Measurements from ENCODE around the gene RNF114.
A peak's percentile ranks its signal among the peaks of the same experiment; 100 is the strongest.
"Not testable (repeated sequence)": the region's sequence is repeated elsewhere in the genome, so short reads cannot be mapped to it uniquely, and the experiment has no call there.

RNF114 gene

DNA sequence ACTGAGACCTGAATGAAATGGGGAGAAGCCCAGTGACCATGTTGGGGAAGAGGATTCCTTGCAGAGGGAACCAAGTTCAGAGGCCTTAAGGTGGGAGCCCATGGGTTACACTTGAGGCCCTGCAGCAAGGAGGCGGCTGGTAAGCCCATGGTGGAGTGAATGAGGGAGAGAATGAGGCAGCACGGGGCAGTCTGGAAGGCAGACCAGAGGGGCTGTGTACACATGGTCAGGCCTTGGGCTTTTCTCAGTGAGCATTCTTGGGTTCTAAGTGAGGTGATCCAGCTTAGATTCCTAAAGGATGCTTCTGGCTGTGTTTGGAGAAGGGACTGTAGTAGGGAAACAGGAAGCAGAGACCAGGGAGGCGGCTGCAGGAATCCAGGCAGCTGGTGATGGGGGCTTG, 19.0 kb downstream of the RNF114 start:
- Histone ChIP-seq H3K4me3 (ENCODE audit: severe bottlenecking) (no peak overlapping the region), H3K27me3 (ENCODE audit: insufficient read depth, poor library complexity, severe bottlenecking) (no peaks in the 10 kb centered on the region), H3K36me3 (ENCODE audit: low read depth) (peaks cover 66% of the 10 kb centered on the region), H3K27ac (ENCODE audit: poor library complexity, severe bottlenecking) (no peak overlapping the region), H3K9me3 (ENCODE audit: severe bottlenecking) (no peaks in the 10 kb centered on the region), H3K4me1 (ENCODE audit: insufficient read depth, poor library complexity, severe bottlenecking) (peaks cover 11% of the 10 kb centered on the region)
- no peak for DNase-seq (ENCODE audit: low spot score)
- TF ChIP-seq, protein P1, sequence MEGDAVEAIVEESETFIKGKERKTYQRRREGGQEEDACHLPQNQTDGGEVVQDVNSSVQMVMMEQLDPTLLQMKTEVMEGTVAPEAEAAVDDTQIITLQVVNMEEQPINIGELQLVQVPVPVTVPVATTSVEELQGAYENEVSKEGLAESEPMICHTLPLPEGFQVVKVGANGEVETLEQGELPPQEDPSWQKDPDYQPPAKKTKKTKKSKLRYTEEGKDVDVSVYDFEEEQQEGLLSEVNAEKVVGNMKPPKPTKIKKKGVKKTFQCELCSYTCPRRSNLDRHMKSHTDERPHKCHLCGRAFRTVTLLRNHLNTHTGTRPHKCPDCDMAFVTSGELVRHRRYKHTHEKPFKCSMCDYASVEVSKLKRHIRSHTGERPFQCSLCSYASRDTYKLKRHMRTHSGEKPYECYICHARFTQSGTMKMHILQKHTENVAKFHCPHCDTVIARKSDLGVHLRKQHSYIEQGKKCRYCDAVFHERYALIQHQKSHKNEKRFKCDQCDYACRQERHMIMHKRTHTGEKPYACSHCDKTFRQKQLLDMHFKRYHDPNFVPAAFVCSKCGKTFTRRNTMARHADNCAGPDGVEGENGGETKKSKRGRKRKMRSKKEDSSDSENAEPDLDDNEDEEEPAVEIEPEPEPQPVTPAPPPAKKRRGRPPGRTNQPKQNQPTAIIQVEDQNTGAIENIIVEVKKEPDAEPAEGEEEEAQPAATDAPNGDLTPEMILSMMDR (IDR thresholded peaks at IDR 0.05; ENCODE audit: poor library complexity, severe bottlenecking): no peak
- peak; percentile 4; the same call in 1 of the 3 replicates for ATAC-seq (ENCODE audit: low read depth)

DNA sequence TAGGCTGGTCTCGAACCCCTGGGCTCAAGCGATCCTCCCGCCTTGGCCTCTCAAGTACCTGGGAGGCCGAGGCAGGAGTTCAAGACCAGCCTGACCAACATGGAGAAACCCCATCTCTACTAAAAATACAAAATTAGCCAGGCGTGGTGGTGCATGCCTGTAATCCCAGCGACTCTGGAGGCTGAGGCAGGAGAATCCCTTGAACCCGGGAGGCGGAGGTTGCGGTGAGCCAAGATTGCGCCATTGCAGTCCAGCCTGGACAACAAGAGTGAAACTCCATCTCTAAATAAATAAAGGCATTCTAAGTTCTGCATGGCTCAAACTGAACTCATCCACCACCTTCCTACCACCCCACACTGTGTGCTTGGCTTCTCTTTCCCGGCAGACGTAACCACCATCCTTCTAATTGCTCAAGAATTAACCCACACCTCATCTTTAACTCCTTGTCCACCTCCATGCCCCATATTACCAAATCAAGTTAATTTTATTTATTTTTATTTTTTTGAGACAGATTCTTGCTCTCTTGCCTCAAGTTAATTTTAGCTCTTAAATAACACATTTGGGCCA, 19.7 kb downstream of the RNF114 start:
- ATAC-seq (ENCODE audit: low read depth); H3K4me3 ChIP-seq (ENCODE audit: severe bottlenecking); DNase-seq (ENCODE audit: low spot score); H3K4me1 ChIP-seq (ENCODE audit: insufficient read depth, poor library complexity, severe bottlenecking); H3K27ac ChIP-seq (ENCODE audit: poor library complexity, severe bottlenecking); H3K27me3 ChIP-seq (ENCODE audit: insufficient read depth, poor library complexity, severe bottlenecking); H3K9me3 ChIP-seq (ENCODE audit: severe bottlenecking): not testable (repeated sequence)
- peaks cover 60% of the 10 kb centered on the region for H3K36me3 ChIP-seq (ENCODE audit: low read depth)

DNA sequence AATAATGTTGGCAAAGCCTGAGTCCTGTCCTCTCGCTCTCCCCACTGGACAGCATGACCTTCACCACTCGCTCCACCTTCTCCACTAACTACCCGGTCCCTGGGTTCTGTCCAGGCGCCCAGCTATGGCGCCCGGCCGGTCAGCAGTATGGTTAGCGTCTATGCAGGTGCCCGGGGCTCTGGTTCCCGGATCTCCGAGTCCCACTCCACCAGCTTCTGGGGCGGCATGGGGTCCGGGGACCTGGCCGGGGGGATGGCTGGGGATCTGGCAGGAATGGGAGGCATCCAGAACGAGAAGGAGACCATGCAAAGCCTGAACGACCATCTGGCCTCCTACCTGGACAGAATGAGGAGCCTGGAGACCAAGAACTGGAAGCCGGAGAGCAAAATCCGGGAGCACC, 20.5 kb downstream of the RNF114 start:
- ATAC-seq (ENCODE audit: low read depth): no peak
- Histone ChIP-seq H3K27me3 (ENCODE audit: insufficient read depth, poor library complexity, severe bottlenecking) (no peaks in the 10 kb centered on the region), H3K36me3 (ENCODE audit: low read depth) (peaks cover 52% of the 10 kb centered on the region), H3K9me3 (ENCODE audit: severe bottlenecking) (no peaks in the 10 kb centered on the region), H3K27ac (ENCODE audit: poor library complexity, severe bottlenecking) (no peak overlapping the region), H3K4me3 (ENCODE audit: severe bottlenecking) (no peak overlapping the region), H3K4me1 (ENCODE audit: insufficient read depth, poor library complexity, severe bottlenecking) (no peaks in the 10 kb centered on the region)
- no peak for DNase-seq (ENCODE audit: low spot score)
- TF ChIP-seq, protein P1 (IDR thresholded peaks at IDR 0.05; ENCODE audit: poor library complexity, severe bottlenecking): no peak

DNA sequence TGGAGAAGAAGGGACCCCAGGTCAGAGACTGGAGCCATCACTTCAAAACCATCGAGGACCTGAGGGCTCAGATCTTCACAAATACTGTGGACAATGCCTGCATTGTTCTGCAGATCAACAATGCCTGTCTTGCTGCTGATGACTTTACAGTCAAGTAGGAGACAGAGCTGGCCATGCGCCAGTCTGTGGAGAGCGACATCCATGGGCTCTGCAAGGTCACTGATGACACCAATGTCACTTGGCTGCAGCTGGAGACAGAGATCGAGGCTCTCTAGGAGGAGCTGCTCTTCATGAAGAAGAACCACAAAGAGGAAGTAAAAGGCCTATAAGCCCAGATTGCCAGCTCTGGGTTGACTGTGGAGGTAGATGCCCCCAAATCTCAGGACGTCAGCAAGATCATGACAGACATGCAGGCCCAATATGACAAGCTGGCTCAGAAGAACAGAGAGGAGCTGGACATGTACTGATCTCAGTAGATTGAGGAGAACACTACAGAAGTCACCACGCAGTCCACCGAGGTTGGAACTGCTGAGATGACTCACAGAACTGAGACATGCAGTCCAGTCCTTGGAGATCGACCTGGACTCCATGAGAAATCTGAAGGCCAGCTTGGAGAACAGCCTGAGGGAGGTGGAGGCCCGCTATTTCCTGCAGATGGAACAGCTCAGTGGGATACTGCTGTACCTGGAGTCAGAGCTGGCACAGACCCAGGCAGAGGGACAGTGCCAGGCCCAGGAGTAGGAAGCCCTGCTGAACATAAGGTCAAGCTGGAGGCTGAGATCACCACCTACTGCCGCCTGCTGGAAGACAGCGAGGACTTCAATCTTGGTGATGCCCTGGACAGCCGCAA, 21.1 kb downstream of the RNF114 start:
- not testable (repeated sequence) for H3K9me3 ChIP-seq (ENCODE audit: severe bottlenecking); H3K27me3 ChIP-seq (ENCODE audit: insufficient read depth, poor library complexity, severe bottlenecking); ATAC-seq (ENCODE audit: low read depth); H3K27ac ChIP-seq (ENCODE audit: poor library complexity, severe bottlenecking); H3K4me1 ChIP-seq (ENCODE audit: insufficient read depth, poor library complexity, severe bottlenecking); DNase-seq (ENCODE audit: low spot score); H3K4me3 ChIP-seq (ENCODE audit: severe bottlenecking)
- TF ChIP-seq, protein P1 (IDR thresholded peaks at IDR 0.05; ENCODE audit: poor library complexity, severe bottlenecking): peak; percentile 11
- peaks cover 46% of the 10 kb centered on the region for H3K36me3 ChIP-seq (ENCODE audit: low read depth)

DNA sequence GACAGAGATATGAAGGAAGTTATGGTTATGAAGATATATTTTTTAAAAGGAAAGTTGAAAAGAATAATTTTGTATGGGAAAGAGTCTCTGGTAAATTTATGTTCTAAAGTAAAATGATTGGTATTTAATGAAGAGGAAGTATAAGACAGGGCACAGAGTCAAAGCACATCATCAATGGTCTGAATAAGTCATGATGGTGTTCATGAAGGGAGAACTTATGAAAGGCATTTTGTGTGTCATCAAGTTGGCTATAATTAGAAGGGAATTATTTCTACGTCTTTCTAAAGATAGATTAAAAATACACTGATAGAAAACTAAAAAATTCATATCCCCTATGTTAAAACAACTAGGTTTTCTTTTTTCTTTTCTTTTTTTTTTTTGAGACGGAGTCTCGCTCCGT, 25.2 kb downstream of the RNF114 start:
- H3K4me3 ChIP-seq (ENCODE audit: severe bottlenecking): no peak overlapping the region
- H3K27ac ChIP-seq (ENCODE audit: poor library complexity, severe bottlenecking): no peak overlapping the region
- no peaks in the 10 kb centered on the region for H3K27me3 ChIP-seq (ENCODE audit: insufficient read depth, poor library complexity, severe bottlenecking)
- no peak for DNase-seq (ENCODE audit: low spot score)
- H3K9me3 ChIP-seq (ENCODE audit: severe bottlenecking): no peaks in the 10 kb centered on the region
- TF ChIP-seq, protein P1 (IDR thresholded peaks at IDR 0.05; ENCODE audit: poor library complexity, severe bottlenecking): no peak
- no peak for ATAC-seq (ENCODE audit: low read depth)
- H3K36me3 ChIP-seq (ENCODE audit: low read depth): peaks cover 5% of the 10 kb centered on the region
- H3K4me1 ChIP-seq (ENCODE audit: insufficient read depth, poor library complexity, severe bottlenecking): peaks cover 5% of the 10 kb centered on the region

Measured in RWPE2 (cell line).